ENCODE results near the gene ARL11.
A peak's percentile ranks its signal among the peaks of the same experiment; 100 is the strongest.

DNA sequence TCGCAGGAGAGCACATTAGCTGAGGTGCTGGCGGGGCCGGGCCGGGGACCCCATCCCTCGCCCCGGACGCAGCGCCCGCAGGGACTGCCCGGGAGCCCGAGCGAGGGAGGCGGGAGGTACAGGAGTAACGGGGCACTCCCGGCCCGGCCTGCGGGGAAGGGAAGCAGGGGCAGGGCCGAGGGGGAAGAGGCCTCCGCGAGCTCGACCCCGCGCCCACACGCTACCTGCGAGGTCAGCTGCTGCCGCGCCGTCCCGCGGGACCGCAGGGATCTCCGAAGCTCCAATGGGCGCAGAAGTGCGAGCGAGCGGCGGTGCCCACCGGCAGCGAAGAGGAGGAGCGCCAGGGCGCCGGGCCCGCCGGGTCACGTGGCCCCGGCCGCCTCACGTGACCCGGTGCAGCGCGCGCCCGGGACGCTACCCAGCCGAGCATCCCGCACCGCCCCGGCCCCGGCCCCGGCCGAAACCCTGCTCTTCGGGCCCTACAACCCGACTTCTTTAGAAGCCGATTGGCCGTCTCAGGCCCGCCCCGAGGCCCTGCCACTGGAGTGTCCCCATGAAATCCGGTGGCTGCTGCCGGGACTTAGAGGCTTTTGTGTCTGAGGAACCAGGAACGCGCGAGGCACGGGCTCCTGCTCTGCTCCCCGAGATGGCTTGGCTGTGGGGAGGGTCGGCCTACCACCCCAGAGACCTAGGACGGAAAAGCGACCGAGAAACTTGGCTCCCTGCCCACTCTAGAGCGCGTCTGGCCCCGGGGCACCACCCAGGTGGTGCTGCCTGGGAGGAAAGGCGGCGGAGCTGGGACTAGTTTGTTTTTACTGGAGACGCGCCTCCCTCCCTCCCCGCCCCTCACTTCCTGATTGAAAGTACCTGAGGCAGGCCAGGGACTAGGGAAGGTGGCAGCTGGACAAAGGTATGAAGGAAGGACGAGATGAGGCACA lies 42.8 kb upstream of the ARL11 start, which contains the start of gene RCBTB1:
- TF ChIP-seq POLR2AphosphoS5 (IDR thresholded peaks at IDR 0.05), result no peak
- TF ChIP-seq, protein P1, sequence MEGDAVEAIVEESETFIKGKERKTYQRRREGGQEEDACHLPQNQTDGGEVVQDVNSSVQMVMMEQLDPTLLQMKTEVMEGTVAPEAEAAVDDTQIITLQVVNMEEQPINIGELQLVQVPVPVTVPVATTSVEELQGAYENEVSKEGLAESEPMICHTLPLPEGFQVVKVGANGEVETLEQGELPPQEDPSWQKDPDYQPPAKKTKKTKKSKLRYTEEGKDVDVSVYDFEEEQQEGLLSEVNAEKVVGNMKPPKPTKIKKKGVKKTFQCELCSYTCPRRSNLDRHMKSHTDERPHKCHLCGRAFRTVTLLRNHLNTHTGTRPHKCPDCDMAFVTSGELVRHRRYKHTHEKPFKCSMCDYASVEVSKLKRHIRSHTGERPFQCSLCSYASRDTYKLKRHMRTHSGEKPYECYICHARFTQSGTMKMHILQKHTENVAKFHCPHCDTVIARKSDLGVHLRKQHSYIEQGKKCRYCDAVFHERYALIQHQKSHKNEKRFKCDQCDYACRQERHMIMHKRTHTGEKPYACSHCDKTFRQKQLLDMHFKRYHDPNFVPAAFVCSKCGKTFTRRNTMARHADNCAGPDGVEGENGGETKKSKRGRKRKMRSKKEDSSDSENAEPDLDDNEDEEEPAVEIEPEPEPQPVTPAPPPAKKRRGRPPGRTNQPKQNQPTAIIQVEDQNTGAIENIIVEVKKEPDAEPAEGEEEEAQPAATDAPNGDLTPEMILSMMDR (IDR thresholded peaks at IDR 0.05), result peak in 2 of 6 experiments; percentile 13 to 20
